ENCODE measurements around the gene LAG3. TPM values are rescaled to one million over a fixed set of nuclear protein-coding genes. Genes with fewer than 3 reads are reported as not detected.
A peak's percentile ranks its signal among the peaks of the same experiment; 100 is the strongest.

LAG3 gene
- total and polyA plus RNA-seq, 10 of the 15 experiments (the other 5 are each of a cell fraction or from before 2014, with no cell fraction given): 0.52 to 4.2 (median 1.0) TPM; not detected in 1

DNA sequence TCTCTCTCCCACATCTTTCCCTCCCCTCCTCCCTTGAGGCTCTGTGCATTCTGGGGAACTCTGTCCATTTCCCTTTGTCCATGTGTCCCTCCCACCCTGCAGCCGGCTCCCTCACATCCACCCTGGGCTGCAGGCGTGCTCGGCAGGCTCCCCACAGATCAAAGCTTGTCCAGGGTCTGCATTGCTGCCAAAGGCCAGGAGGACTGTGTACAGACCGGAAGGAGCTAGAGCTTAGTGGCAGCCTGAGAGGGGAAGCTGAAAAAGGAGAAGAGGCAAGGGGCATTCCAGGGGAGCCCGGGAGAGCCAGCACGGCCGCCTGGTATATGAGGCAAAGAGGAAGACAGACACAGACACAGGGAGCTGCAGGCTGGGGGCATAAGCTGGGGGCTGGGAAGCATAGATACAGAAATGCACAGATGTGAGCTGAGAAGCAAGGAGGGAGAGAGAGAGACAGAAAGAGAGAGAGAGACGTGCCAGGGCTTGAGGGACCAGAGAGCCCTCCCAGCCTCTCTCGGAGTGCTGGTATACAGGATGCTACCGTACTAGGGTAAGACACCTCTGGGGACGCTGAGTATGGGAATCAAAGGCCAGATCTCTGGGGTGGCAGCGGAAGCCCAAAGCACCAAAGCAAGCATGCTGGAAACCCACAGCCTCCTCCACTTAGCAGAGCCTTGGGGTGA, 20.3 kb downstream of the LAG3 start (continued):
- TF ChIP-seq, protein P1, sequence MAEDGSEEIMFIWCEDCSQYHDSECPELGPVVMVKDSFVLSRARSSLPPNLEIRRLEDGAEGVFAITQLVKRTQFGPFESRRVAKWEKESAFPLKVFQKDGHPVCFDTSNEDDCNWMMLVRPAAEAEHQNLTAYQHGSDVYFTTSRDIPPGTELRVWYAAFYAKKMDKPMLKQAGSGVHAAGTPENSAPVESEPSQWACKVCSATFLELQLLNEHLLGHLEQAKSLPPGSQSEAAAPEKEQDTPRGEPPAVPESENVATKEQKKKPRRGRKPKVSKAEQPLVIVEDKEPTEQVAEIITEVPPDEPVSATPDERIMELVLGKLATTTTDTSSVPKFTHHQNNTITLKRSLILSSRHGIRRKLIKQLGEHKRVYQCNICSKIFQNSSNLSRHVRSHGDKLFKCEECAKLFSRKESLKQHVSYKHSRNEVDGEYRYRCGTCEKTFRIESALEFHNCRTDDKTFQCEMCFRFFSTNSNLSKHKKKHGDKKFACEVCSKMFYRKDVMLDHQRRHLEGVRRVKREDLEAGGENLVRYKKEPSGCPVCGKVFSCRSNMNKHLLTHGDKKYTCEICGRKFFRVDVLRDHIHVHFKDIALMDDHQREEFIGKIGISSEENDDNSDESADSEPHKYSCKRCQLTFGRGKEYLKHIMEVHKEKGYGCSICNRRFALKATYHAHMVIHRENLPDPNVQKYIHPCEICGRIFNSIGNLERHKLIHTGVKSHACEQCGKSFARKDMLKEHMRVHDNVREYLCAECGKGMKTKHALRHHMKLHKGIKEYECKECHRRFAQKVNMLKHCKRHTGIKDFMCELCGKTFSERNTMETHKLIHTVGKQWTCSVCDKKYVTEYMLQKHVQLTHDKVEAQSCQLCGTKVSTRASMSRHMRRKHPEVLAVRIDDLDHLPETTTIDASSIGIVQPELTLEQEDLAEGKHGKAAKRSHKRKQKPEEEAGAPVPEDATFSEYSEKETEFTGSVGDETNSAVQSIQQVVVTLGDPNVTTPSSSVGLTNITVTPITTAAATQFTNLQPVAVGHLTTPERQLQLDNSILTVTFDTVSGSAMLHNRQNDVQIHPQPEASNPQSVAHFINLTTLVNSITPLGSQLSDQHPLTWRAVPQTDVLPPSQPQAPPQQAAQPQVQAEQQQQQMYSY (CRISPR knock-in tag; IDR thresholded peaks at IDR 0.05): no peak
- TF ChIP-seq, protein P2, sequence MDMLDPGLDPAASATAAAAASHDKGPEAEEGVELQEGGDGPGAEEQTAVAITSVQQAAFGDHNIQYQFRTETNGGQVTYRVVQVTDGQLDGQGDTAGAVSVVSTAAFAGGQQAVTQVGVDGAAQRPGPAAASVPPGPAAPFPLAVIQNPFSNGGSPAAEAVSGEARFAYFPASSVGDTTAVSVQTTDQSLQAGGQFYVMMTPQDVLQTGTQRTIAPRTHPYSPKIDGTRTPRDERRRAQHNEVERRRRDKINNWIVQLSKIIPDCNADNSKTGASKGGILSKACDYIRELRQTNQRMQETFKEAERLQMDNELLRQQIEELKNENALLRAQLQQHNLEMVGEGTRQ (IDR thresholded peaks at IDR 0.05; ENCODE audit: borderline replicate concordance, low read depth, low read length): no peak
- TF ChIP-seq IRF4 (IDR thresholded peaks at IDR 0.05; ENCODE audit: low read depth, low read length) (no peak), RELA (IDR thresholded peaks at IDR 0.05; ENCODE audit: borderline replicate concordance, partially characterized antibody) (peak; percentile 40), FOS (IDR thresholded peaks at IDR 0.05; ENCODE audit: borderline replicate concordance, extremely low read depth, insufficient read length) (no peak), SMAD5 (IDR thresholded peaks at IDR 0.05; ENCODE audit: low read depth) (no peak), NFYA (IDR thresholded peaks at IDR 0.05; ENCODE audit: borderline replicate concordance, low read depth, low read length) (no peak), CBFB (IDR thresholded peaks at IDR 0.05; ENCODE audit: low read depth) (no peak), DPF2 (IDR thresholded peaks at IDR 0.05) (no peak), RUNX3 (IDR thresholded peaks at IDR 0.05; ENCODE audit: low read length) (no peak), STAT3 (IDR thresholded peaks at IDR 0.05; ENCODE audit: low read depth, low read length) (no peak), ZNF217 (IDR thresholded peaks at IDR 0.05) (no peak), TBL1XR1 (IDR thresholded peaks at IDR 0.05; ENCODE audit: low read depth, low read length) (no peak), SRF (IDR thresholded peaks at IDR 0.05; ENCODE audit: low read depth in 2 of 2, low read length in 2 of 2) (no peak), ZNF384 (IDR thresholded peaks at IDR 0.05; ENCODE audit: borderline replicate concordance, low read depth, low read length) (no peak), PML (IDR thresholded peaks at IDR 0.05; ENCODE audit: low read length) (no peak), SP1 (IDR thresholded peaks at IDR 0.05; ENCODE audit: low read depth, low read length) (no peak)
- TF ChIP-seq, protein P3, sequence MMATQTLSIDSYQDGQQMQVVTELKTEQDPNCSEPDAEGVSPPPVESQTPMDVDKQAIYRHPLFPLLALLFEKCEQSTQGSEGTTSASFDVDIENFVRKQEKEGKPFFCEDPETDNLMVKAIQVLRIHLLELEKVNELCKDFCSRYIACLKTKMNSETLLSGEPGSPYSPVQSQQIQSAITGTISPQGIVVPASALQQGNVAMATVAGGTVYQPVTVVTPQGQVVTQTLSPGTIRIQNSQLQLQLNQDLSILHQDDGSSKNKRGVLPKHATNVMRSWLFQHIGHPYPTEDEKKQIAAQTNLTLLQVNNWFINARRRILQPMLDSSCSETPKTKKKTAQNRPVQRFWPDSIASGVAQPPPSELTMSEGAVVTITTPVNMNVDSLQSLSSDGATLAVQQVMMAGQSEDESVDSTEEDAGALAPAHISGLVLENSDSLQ (IDR thresholded peaks at IDR 0.05): no peak
- TF ChIP-seq, protein P4, sequence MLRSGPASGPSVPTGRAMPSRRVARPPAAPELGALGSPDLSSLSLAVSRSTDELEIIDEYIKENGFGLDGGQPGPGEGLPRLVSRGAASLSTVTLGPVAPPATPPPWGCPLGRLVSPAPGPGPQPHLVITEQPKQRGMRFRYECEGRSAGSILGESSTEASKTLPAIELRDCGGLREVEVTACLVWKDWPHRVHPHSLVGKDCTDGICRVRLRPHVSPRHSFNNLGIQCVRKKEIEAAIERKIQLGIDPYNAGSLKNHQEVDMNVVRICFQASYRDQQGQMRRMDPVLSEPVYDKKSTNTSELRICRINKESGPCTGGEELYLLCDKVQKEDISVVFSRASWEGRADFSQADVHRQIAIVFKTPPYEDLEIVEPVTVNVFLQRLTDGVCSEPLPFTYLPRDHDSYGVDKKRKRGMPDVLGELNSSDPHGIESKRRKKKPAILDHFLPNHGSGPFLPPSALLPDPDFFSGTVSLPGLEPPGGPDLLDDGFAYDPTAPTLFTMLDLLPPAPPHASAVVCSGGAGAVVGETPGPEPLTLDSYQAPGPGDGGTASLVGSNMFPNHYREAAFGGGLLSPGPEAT (IDR thresholded peaks at IDR 0.05; ENCODE audit: low read depth): 0 out of 2 replicates have a peak, but pooled peaks have one; percentile 35
- TF ChIP-seq, protein P5, sequence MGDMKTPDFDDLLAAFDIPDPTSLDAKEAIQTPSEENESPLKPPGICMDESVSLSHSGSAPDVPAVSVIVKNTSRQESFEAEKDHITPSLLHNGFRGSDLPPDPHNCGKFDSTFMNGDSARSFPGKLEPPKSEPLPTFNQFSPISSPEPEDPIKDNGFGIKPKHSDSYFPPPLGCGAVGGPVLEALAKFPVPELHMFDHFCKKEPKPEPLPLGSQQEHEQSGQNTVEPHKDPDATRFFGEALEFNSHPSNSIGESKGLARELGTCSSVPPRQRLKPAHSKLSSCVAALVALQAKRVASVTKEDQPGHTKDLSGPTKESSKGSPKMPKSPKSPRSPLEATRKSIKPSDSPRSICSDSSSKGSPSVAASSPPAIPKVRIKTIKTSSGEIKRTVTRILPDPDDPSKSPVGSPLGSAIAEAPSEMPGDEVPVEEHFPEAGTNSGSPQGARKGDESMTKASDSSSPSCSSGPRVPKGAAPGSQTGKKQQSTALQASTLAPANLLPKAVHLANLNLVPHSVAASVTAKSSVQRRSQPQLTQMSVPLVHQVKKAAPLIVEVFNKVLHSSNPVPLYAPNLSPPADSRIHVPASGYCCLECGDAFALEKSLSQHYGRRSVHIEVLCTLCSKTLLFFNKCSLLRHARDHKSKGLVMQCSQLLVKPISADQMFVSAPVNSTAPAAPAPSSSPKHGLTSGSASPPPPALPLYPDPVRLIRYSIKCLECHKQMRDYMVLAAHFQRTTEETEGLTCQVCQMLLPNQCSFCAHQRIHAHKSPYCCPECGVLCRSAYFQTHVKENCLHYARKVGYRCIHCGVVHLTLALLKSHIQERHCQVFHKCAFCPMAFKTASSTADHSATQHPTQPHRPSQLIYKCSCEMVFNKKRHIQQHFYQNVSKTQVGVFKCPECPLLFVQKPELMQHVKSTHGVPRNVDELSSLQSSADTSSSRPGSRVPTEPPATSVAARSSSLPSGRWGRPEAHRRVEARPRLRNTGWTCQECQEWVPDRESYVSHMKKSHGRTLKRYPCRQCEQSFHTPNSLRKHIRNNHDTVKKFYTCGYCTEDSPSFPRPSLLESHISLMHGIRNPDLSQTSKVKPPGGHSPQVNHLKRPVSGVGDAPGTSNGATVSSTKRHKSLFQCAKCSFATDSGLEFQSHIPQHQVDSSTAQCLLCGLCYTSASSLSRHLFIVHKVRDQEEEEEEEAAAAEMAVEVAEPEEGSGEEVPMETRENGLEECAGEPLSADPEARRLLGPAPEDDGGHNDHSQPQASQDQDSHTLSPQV (IDR thresholded peaks at IDR 0.05): no peak

Data from GM12878 (cell line).